Loucy (cell line): ENCODE results near the gene RNF13.

Experiments used
- H2AFZ ChIP-seq: fragments of 200-600 bp; sonication (generic); 2 replicates; pipeline ENCODE4 v1.6.0; 2016; ENCODE audit warnings: antibody characterized with exemption, mild to moderate bottlenecking, low read length, moderate library complexity
- H3F3A ChIP-seq: fragments of 200-600 bp; 2 replicates; pipeline ENCODE4 v1.6.0; 2016; ENCODE audit warnings: antibody characterized with exemption, low read depth, mild to moderate bottlenecking
- H3K27me3 ChIP-seq: fragments of 200-600 bp; sonication (generic); 2 replicates; pipeline ENCODE4 v1.6.1; 2014; ENCODE audit warnings: low read length, mild to moderate bottlenecking; ENCODE audit not compliant: insufficient read depth, poor library complexity, severe bottlenecking
- H3K36me3 ChIP-seq: fragments of 200-600 bp; sonication (generic); 2 replicates; pipeline ENCODE4 v1.6.1; 2016; ENCODE audit warnings: low read length; ENCODE audit not compliant: insufficient read depth
- H3K4me1 ChIP-seq: fragments of 200-600 bp; sonication (generic); 2 replicates; pipeline ENCODE4 v1.5.1; 2014; ENCODE audit warnings: low read length, mild to moderate bottlenecking; ENCODE audit not compliant: insufficient read depth, poor library complexity, severe bottlenecking
- H3K4me2 ChIP-seq: fragments of 200-600 bp; sonication (generic); 2 replicates; pipeline ENCODE4 v1.6.0; 2014; ENCODE audit warnings: antibody characterized with exemption, low read length, low read depth, mild to moderate bottlenecking; ENCODE audit not compliant: poor library complexity, severe bottlenecking
- H3K4me3 ChIP-seq: fragments of 200-600 bp; sonication (generic); 2 replicates; pipeline ENCODE4 v1.5.1; 2014; ENCODE audit warnings: low read length, mild to moderate bottlenecking, mixed read lengths; ENCODE audit not compliant: poor library complexity, severe bottlenecking
- H3K79me2 ChIP-seq: fragments of 200-600 bp; sonication (generic); 2 replicates; pipeline ENCODE4 v1.6.1; 2014; ENCODE audit warnings: low read length; ENCODE audit not compliant: insufficient read depth
- H3K9ac ChIP-seq: fragments of 200-600 bp; sonication (generic); 2 replicates; pipeline ENCODE4 v1.6.0; 2014; ENCODE audit warnings: mild to moderate bottlenecking, low read depth, low read length, moderate library complexity; ENCODE audit not compliant: poor library complexity, severe bottlenecking
- H3K9me2 ChIP-seq: fragments of 200-600 bp; sonication (generic); replicated peaks from 2 replicates; pipeline ENCODE4 v1.6.1; 2016; ENCODE audit warnings: low read depth, low read length, mixed read lengths
- H3K9me3 ChIP-seq: fragments of 200-600 bp; sonication (generic); 2 replicates; pipeline ENCODE4 v1.6.1; 2014; ENCODE audit warnings: mild to moderate bottlenecking, antibody characterized with exemption, low read length, low read depth; ENCODE audit not compliant: insufficient read depth
- H4K20me1 ChIP-seq: fragments of 200-600 bp; sonication (generic); 2 replicates; pipeline ENCODE4 v1.6.0; 2014; ENCODE audit warnings: antibody characterized with exemption, low read length, mild to moderate bottlenecking; ENCODE audit not compliant: insufficient read depth, poor library complexity, severe bottlenecking
- EZH2phosphoT487 ChIP-seq: fragments of 200-600 bp; IDR thresholded peaks from 2 replicates; pipeline ENCODE4 v1.6.1; 2018; ENCODE audit warnings: antibody characterized with exemption, mild to moderate bottlenecking, moderate library complexity, borderline replicate concordance
- TF ChIP-seq, protein P1 (sequence below): fragments of 200-600 bp; sonication (generic); conservative IDR thresholded peaks from 2 replicates; pipeline ENCODE4 v1.5.1; 2014; ENCODE audit warnings: mild to moderate bottlenecking, antibody characterized with exemption, low read length

Gene RNF13

DNA sequence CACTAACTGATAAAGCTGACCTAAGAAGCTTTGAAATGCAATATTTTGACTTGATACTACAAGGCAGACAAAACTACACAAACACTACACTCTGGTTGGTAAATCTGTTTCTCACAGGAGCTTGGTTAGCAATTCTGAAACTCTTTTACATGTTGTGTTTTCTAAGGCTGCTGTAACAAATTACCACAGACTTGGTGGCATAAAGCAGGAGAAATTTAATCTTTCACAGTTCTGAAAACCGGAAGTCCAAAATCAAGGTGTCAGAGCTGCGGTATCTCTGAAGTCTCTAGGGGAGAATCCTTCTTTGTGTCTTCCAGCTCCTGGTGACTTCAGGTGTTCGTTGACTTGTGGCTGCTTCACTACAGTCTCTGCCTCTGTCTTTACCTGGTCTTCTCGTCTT is 170.6 kb downstream of the RNF13 start:
- no peaks in the 10 kb centered on the region for H3K36me3 ChIP-seq
- no peaks in the 10 kb centered on the region for H3K79me2 ChIP-seq
- H3K9me3 ChIP-seq = no peaks in the 10 kb centered on the region
- no peaks in the 10 kb centered on the region for H3K4me1 ChIP-seq
- H3K27me3 ChIP-seq = no peaks in the 10 kb centered on the region
- no peak overlapping the region for H3K9ac ChIP-seq
- no peak overlapping the region for H3K4me3 ChIP-seq
- TF ChIP-seq, protein P1, sequence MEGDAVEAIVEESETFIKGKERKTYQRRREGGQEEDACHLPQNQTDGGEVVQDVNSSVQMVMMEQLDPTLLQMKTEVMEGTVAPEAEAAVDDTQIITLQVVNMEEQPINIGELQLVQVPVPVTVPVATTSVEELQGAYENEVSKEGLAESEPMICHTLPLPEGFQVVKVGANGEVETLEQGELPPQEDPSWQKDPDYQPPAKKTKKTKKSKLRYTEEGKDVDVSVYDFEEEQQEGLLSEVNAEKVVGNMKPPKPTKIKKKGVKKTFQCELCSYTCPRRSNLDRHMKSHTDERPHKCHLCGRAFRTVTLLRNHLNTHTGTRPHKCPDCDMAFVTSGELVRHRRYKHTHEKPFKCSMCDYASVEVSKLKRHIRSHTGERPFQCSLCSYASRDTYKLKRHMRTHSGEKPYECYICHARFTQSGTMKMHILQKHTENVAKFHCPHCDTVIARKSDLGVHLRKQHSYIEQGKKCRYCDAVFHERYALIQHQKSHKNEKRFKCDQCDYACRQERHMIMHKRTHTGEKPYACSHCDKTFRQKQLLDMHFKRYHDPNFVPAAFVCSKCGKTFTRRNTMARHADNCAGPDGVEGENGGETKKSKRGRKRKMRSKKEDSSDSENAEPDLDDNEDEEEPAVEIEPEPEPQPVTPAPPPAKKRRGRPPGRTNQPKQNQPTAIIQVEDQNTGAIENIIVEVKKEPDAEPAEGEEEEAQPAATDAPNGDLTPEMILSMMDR = no peak
- TF ChIP-seq EZH2phosphoT487 = no peak
- H3K9me2 ChIP-seq = no peaks in the 10 kb centered on the region
- no peak overlapping the region for H3K4me2 ChIP-seq
- no peak overlapping the region for H2AFZ ChIP-seq
- no peaks in the 10 kb centered on the region for H3F3A ChIP-seq
- no peaks in the 10 kb centered on the region for H4K20me1 ChIP-seq

DNA sequence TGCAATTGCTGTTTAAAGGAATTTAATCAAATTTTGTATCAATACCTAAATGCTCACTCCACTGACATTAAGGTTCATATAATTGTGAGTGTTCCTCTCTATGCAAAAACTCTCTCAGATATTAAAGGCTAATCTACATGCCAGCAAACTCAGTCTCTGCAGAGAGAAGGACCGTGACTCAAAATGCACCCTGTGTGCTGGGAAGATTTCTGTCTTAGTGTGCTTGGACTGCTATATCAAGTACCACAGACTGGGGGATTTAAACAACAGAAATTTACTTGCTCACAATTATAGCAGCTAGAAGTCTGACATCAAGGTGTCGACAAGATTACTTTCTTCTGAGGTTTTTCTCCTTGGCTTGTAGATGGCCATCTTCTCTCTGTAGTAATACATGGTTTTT is 176.3 kb downstream of the RNF13 start:
- Histone ChIP-seq H3K4me2 (no peak overlapping the region), H3F3A (no peaks in the 10 kb centered on the region), H3K36me3 (no peaks in the 10 kb centered on the region), H4K20me1 (no peaks in the 10 kb centered on the region), H3K9me2 (no peaks in the 10 kb centered on the region), H3K4me3 (no peak overlapping the region), H3K4me1 (no peaks in the 10 kb centered on the region), H3K79me2 (no peaks in the 10 kb centered on the region), H3K27me3 (no peaks in the 10 kb centered on the region), H2AFZ (no peak overlapping the region), H3K9me3 (no peaks in the 10 kb centered on the region), H3K9ac (no peak overlapping the region)
- TF ChIP-seq EZH2phosphoT487 = no peak
- TF ChIP-seq, protein P1 = no peak

DNA sequence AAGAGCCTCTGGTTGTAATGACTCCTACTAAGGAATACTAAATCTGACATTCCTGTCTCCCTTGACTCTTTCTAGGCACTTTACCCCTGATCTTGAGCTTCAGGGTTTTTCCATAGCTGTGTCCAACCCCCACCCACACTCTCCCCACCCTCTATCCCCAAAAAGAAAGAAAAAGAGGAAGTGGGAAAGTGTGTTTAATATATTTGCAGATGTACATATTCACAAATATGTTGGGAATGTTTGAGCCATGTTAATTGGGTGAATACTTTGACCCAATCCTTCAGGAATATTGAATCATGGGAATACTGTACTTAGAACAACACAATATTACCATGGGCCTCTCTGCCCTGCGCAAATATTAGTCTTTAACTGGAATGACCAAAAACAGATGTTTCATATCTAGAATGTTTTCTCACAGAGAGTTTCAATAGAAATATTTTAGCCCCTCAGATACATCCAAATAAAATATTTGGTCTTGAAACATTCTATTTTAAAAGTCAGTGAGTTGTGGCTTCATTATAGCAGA is 177.5 kb downstream of the RNF13 start:
- Histone ChIP-seq H3K9me2 (no peaks in the 10 kb centered on the region), H3K27me3 (no peaks in the 10 kb centered on the region), H3K79me2 (no peaks in the 10 kb centered on the region), H3F3A (no peaks in the 10 kb centered on the region), H3K4me2 (no peak overlapping the region), H3K4me1 (no peaks in the 10 kb centered on the region), H2AFZ (no peak overlapping the region), H3K9me3 (peaks cover 9% of the 10 kb centered on the region; the same call in 1 of the 2 replicates), H3K36me3 (no peaks in the 10 kb centered on the region), H3K4me3 (no peak overlapping the region), H3K9ac (no peak overlapping the region), H4K20me1 (no peaks in the 10 kb centered on the region)
- TF ChIP-seq, protein P1 = no peak
- TF ChIP-seq EZH2phosphoT487 = no peak
